ENCODE measurements around the gene PCDHGB6. TPM values are rescaled to one million over a fixed set of nuclear protein-coding genes. Genes with fewer than 3 reads are reported as not detected.
A peak's percentile ranks its signal among the peaks of the same experiment; 100 is the strongest.

PCDHGB6 gene
- total and polyA plus RNA-seq, 9 of the 15 experiments (the other 6 are each of a cell fraction or from before 2014, with no cell fraction given) = 0.01 to 0.11 (median 0.07) TPM; not detected in 1

- Histone ChIP-seq H4K20me1 (replicated peaks; ENCODE audit: control insufficient read depth, insufficient read depth, low read length) (no peaks in the 10 kb centered on the region), H3K9me1 (ENCODE audit: control insufficient read depth, insufficient read depth, low read length) (no peaks in the 10 kb centered on the region), H3K36me3 (ENCODE audit: control insufficient read depth, insufficient read depth, low read length) (no peaks in the 10 kb centered on the region), H3K27ac (ENCODE audit: extremely low read depth, low read depth, low read length) (no peak within 1 kb of the TSS), H2AFZ (ENCODE audit: low read depth, low read length) (peak within 1 kb of the TSS; percentile 67), H3K4me1 (replicated peaks in 1 of 2; ENCODE audit: control insufficient read depth in 2 of 2, insufficient read depth in 2 of 2, low read length in 2 of 2) (peaks cover 0 to 9% of the 10 kb centered on the region in 2 experiments; a peak in 2 of 5 replicates), H3K4me2 (ENCODE audit: insufficient read depth, low read length) (peak within 1 kb of the TSS; percentile 69), H3K9ac (ENCODE audit: insufficient read depth in 1 of 2, low read depth in 2 of 2, low read length in 2 of 2) (peak within 1 kb of the TSS in 1 of 2 experiments; percentile 69; a peak in 1 of 4 replicates), H3K27me3 (ENCODE audit: control insufficient read depth in 2 of 2, insufficient read depth in 2 of 2, low read length in 2 of 2) (peaks cover 9 to 25% of the 10 kb centered on the region in 2 experiments; a peak in 4 of 5 replicates), H3K79me2 (ENCODE audit: control insufficient read depth, insufficient read depth, low read length) (no peaks in the 10 kb centered on the region), H3K9me3 (replicated peaks; ENCODE audit: control insufficient read depth, insufficient read depth, low read depth, low read length) (no peaks in the 10 kb centered on the region), H3K4me3 (peak within 1 kb of the TSS; percentile 36)
- CTCF ChIA-PET (ENCODE audit: low intra/inter-chr PET ratio) = interaction anchor here (0.9 kb wide), 1 partner anchor 181 kb away, joined by 5 read pairs; no protein-coding TSS in a partner anchor
- POLR2A ChIA-PET = no interaction called here
- in situ Hi-C loops (cut with MboI) (no loop called here), intact Hi-C loops (cut with micrococcal nuclease) (no loop called here)
- no TSS peak for BruUV-seq (replicated peaks)
- peak in 3 of 4 experiments; percentile 30 to 42 (median 35) for DNase-seq (ENCODE audit: extremely low read depth in 1 of 4, low spot score in 3 of 4)
- peak; percentile 95 for ATAC-seq
- FAIRE-seq = peak; percentile 89
- WGBS (ENCODE audit: insufficient coverage, low coverage, missing lambda C conversion rate) = 3% methylated on average over 37 of the region's 37 CpGs
- TF ChIP-seq ZNF778 (CRISPR knock-in tag; IDR thresholded peaks at IDR 0.05) (no peak), RAD21 (CRISPR knock-in tag; conservative IDR thresholded peaks at IDR 0.05 in 1 of 2, IDR thresholded peaks at IDR 0.05 in 1 of 2) (peak in 1 of 2 experiments; percentile 47; a peak in 3 of 4 replicates), SMAD4 (CRISPR knock-in tag; conservative IDR thresholded peaks at IDR 0.05) (no peak), CC2D1A (IDR thresholded peaks at IDR 0.05) (no peak), ZNF318 (IDR thresholded peaks at IDR 0.05; ENCODE audit: borderline replicate concordance in 1 of 2, low read depth in 1 of 2) (no peak), PTBP1 (IDR thresholded peaks at IDR 0.05; ENCODE audit: low read depth, low read length) (no peak), EHMT2 (IDR thresholded peaks at IDR 0.05) (peak; percentile 33; the same call in 1 of the 2 replicates), CTCF (IDR thresholded peaks at IDR 0.05 in 2 of 3, conservative IDR thresholded peaks at IDR 0.05 in 1 of 3; ENCODE audit: insufficient read depth in 2 of 3, low read depth in 1 of 3, low read length in 3 of 3) (peak; percentile 58 to 73 (median 64)), NFRKB (IDR thresholded peaks at IDR 0.05; ENCODE audit: low read depth) (no peak), ZNF324 (CRISPR knock-in tag; IDR thresholded peaks at IDR 0.05) (no peak)
These were observed 25.1 kb upstream of the PCDHGB6 start, which contains the start of gene PCDHGA7 for GRCh38 chr5:141382469-141383294. Gene PCDHGA7 (plus strand): TSS chr5:141382742. CDS start chr5:141382900, 158 bp downstream.

Measured in K562 (cell line).